K562 (cell line): Measurements from ENCODE around the gene LY6G6F. TPM values are rescaled to one million over a fixed set of nuclear protein-coding genes. Genes with fewer than 3 reads are reported as not detected.

Experiments used
- CBX3 ChIP-seq, 2 experiments: IDR thresholded peaks; 1 replicate in 1 of 2; 2 replicates in 1 of 2; pipeline ENCODE4 v1.6.1; 2012; ENCODE audit warnings: inconsistent platforms in 2 of 2, low read length in 2 of 2, borderline replicate concordance in 1 of 2, control low read depth in 1 of 2
- GTF2A2 ChIP-seq: IDR thresholded peaks from 2 replicates; pipeline ENCODE4 v1.6.1; 2016; ENCODE audit warnings: mild to moderate bottlenecking, missing genetic modification characterization, missing compliant biosample characterization
- HCFC1 ChIP-seq: IDR thresholded peaks from 2 replicates; pipeline ENCODE4 v1.6.1; 2012; ENCODE audit warnings: low read depth, low read length, improper control_type of control experiment
- HNRNPH1 ChIP-seq: fragments of 200-400 bp; formaldehyde crosslinking; optimal IDR thresholded peaks from 2 replicates; pipeline ENCODE3; 2017; ENCODE audit warnings: low read depth, mild to moderate bottlenecking, low read length, moderate library complexity
- IFI16 ChIP-seq: fragments of 250-450 bp; sonication (Bioruptor Pico); IDR thresholded peaks from 2 replicates; pipeline ENCODE4 v2.1.2; 2022; ENCODE audit warnings: mild to moderate bottlenecking, inconsistent platforms
- LEF1 ChIP-seq: fragments of 450-650 bp; IDR thresholded peaks from 2 replicates; pipeline ENCODE4 v1.6.1; 2016; ENCODE audit warnings: mild to moderate bottlenecking
- MEF2D ChIP-seq: conservative IDR thresholded peaks from 2 replicates; pipeline ENCODE4 v1.6.1; 2016; ENCODE audit warnings: low read depth, missing genetic modification characterization, missing compliant biosample characterization
- MTA1 ChIP-seq: fragments of 450-650 bp; IDR thresholded peaks from 2 replicates; pipeline ENCODE4 v1.6.1; 2017; ENCODE audit warnings: borderline replicate concordance
- NFYB ChIP-seq: IDR thresholded peaks from 2 replicates; pipeline ENCODE4 v1.6.1; 2011; ENCODE audit warnings: mild to moderate bottlenecking, moderate library complexity; ENCODE audit not compliant: insufficient read length; ENCODE audit errors: extremely low read depth
- RBBP5 ChIP-seq: fragments of 200-600 bp; sonication (generic); IDR thresholded peaks from 2 replicates; pipeline ENCODE4 v1.6.1; 2012; ENCODE audit warnings: borderline replicate concordance, mild to moderate bottlenecking, low read length, control low read depth, inconsistent platforms; ENCODE audit not compliant: insufficient read depth, poor library complexity, severe bottlenecking
- THRAP3 ChIP-seq: fragments of 450-650 bp; IDR thresholded peaks from 2 replicates; pipeline ENCODE4 v1.6.1; 2016; ENCODE audit warnings: mild to moderate bottlenecking, inconsistent platforms, borderline replicate concordance
- TRIM28 ChIP-seq: fragments of 450-650 bp; IDR thresholded peaks from 2 replicates; pipeline ENCODE4 v1.6.1; 2017
- XRCC3 ChIP-seq: fragments of 450-650 bp; IDR thresholded peaks from 2 replicates; pipeline ENCODE4 v1.6.1; 2017; ENCODE audit warnings: mild to moderate bottlenecking, moderate library complexity
- ZNF699 ChIP-seq: fragments of 250-450 bp; sonication (Bioruptor Pico); IDR thresholded peaks from 2 replicates; pipeline ENCODE4 v1.8.0; 2021; ENCODE audit warnings: mild to moderate bottlenecking, moderate library complexity; ENCODE audit not compliant: insufficient replicate concordance
- ZNF830 ChIP-seq: fragments of 250-450 bp; sonication (Bioruptor Pico); IDR thresholded peaks from 2 replicates; pipeline ENCODE4 v1.5.0; 2021; ENCODE audit warnings: mild to moderate bottlenecking
- polyA plus RNA-seq, 8 experiments: library from polyadenylated mRNA; depleted of rRNA in 4 of 8; stranded (reverse) in 5 of 8; unstranded in 3 of 8; fragments of >200 nt; fragmentation: Nextera tagmentation in 2 of 8; fragmentation: Illumina TruSeq in 1 of 8; extraction: Ambion mirVana in 2 of 8; extraction: Trizol in 1 of 8; gene quantifications; 2 replicates each; pipeline versions ENCODE4 v1.2.1 to v1.2.3, GENCODE V29; 2011 to 2014; ENCODE audit warnings: inconsistent platforms in 1 of 8, missing spikeins in 1 of 8
- total RNA-seq, 7 experiments: library from RNA; depleted of rRNA in 6 of 7; stranded (reverse); fragments of >200 nt in 6 of 7; fragmentation: Illumina TruSeq in 2 of 7; extraction: Trizol in 2 of 7; gene quantifications; 2 replicates each; pipeline versions ENCODE4 v1.2.1 to v1.2.3, GENCODE V29; 2011 to 2021; ENCODE audit warnings: low replicate concordance in 1 of 7
- TF ChIP-seq, protein P1 (sequence below): fragments of 250-450 bp; sonication (Bioruptor Pico); IDR thresholded peaks from 2 replicates; pipeline ENCODE4 v1.8.0; 2022; ENCODE audit warnings: inconsistent platforms
- TF ChIP-seq, protein P2 (sequence below): fragments of 200-800 bp; sonication (Bioruptor generic); IDR thresholded peaks from 2 replicates; pipeline ENCODE4 v1.6.1; 2017; ENCODE audit warnings: missing genetic modification characterization, missing compliant biosample characterization
- TF ChIP-seq, protein P3 (sequence below): fragments of 250-450 bp; sonication (Bioruptor Pico); IDR thresholded peaks from 2 replicates; pipeline ENCODE4 v1.5.0; 2022; ENCODE audit warnings: mild to moderate bottlenecking
- TF ChIP-seq, protein P4 (sequence below), 2 experiments: fragments of 150-350 bp in 1 of 2; IDR thresholded peaks; 2 replicates each; pipeline ENCODE4 v1.6.1; 2012 to 2016; ENCODE audit warnings: low read depth in 2 of 2, low read length in 2 of 2, mild to moderate bottlenecking in 1 of 2, moderate library complexity in 1 of 2

LY6G6F gene
- total and polyA plus RNA-seq, 9 of the 15 experiments (the other 6 are each of a cell fraction or from before 2014, with no cell fraction given), result 0.14 to 0.50 (median 0.28) TPM; not detected in 2

DNA sequence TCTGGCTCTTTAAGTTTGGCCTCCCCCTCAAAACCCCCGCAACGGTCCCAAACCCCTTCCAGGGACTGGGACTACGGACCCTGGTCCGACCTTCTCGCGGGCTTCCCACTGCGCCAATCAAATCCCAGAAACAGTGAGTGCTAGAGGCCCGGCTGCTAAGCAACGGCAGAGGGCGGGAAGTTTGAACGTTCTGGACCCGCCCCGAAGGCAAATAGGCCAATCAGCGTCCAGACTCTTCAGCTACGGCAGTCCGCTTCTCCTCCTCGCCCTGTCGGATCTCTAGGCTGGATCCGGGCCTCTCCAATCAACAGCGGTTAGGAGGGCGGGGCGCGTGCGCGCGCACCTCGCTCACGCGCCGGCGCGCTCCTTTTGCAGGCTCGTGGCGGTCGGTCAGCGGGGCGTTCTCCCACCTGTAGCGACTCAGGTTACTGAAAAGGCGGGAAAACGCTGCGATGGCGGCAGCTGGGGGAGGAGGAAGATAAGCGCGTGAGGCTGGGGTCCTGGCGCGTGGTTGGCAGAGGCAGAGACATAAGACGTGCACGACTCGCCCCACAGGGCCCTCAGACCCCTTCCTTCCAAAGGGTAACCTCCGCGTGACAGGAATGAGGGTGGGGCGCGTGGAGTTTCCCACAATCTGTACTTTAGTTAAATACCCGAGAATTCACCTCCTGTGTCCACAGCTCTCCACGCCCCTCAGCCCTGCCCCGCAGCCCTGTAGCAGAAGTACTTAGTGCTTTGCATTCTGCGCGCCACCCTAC is 33.2 kb downstream of the LY6G6F start, which contains the start of gene MSH5 (continued):
- TF ChIP-seq, protein P1, sequence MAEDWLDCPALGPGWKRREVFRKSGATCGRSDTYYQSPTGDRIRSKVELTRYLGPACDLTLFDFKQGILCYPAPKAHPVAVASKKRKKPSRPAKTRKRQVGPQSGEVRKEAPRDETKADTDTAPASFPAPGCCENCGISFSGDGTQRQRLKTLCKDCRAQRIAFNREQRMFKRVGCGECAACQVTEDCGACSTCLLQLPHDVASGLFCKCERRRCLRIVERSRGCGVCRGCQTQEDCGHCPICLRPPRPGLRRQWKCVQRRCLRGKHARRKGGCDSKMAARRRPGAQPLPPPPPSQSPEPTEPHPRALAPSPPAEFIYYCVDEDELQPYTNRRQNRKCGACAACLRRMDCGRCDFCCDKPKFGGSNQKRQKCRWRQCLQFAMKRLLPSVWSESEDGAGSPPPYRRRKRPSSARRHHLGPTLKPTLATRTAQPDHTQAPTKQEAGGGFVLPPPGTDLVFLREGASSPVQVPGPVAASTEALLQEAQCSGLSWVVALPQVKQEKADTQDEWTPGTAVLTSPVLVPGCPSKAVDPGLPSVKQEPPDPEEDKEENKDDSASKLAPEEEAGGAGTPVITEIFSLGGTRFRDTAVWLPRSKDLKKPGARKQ (CRISPR knock-in tag), result no peak
- TF ChIP-seq, protein P2, sequence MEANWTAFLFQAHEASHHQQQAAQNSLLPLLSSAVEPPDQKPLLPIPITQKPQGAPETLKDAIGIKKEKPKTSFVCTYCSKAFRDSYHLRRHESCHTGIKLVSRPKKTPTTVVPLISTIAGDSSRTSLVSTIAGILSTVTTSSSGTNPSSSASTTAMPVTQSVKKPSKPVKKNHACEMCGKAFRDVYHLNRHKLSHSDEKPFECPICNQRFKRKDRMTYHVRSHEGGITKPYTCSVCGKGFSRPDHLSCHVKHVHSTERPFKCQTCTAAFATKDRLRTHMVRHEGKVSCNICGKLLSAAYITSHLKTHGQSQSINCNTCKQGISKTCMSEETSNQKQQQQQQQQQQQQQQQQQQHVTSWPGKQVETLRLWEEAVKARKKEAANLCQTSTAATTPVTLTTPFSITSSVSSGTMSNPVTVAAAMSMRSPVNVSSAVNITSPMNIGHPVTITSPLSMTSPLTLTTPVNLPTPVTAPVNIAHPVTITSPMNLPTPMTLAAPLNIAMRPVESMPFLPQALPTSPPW (CRISPR knock-in tag), result no peak
- TF ChIP-seq LEF1, result no peak
- TF ChIP-seq HNRNPH1, result no peak
- TF ChIP-seq RBBP5, result peak; percentile 93
- TF ChIP-seq MTA1, result peak; percentile 49; the same call in 1 of the 2 replicates
- TF ChIP-seq IFI16 (CRISPR knock-in tag), result no peak
- no peak for TF ChIP-seq NFYB
- no peak for TF ChIP-seq ZNF699
- TF ChIP-seq GTF2A2 (tag), result no peak
- peak in 1 of 2 experiments; percentile 97; a peak in 1 of 3 replicates for TF ChIP-seq CBX3 (IDR thresholded peaks at IDR 0.05; ENCODE audit: borderline replicate concordance in 1 of 2, low read length in 2 of 2)
- peak; percentile 55; the same call in 1 of the 2 replicates for TF ChIP-seq MEF2D
- TF ChIP-seq ZNF830 (CRISPR knock-in tag), result peak; percentile 93; the same call in 1 of the 2 replicates
- no peak; the same call in 1 of the 2 replicates for TF ChIP-seq HCFC1
- TF ChIP-seq, protein P3, sequence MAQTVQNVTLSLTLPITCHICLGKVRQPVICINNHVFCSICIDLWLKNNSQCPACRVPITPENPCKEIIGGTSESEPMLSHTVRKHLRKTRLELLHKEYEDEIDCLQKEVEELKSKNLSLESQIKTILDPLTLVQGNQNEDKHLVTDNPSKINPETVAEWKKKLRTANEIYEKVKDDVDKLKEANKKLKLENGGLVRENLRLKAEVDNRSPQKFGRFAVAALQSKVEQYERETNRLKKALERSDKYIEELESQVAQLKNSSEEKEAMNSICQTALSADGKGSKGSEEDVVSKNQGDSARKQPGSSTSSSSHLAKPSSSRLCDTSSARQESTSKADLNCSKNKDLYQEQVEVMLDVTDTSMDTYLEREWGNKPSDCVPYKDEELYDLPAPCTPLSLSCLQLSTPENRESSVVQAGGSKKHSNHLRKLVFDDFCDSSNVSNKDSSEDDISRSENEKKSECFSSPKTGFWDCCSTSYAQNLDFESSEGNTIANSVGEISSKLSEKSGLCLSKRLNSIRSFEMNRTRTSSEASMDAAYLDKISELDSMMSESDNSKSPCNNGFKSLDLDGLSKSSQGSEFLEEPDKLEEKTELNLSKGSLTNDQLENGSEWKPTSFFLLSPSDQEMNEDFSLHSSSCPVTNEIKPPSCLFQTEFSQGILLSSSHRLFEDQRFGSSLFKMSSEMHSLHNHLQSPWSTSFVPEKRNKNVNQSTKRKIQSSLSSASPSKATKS (CRISPR knock-in tag), result no peak
- TF ChIP-seq THRAP3, result no peak
- no peak for TF ChIP-seq XRCC3
- peak; percentile 62; the same call in 1 of the 2 replicates for TF ChIP-seq TRIM28
- TF ChIP-seq, protein P4, sequence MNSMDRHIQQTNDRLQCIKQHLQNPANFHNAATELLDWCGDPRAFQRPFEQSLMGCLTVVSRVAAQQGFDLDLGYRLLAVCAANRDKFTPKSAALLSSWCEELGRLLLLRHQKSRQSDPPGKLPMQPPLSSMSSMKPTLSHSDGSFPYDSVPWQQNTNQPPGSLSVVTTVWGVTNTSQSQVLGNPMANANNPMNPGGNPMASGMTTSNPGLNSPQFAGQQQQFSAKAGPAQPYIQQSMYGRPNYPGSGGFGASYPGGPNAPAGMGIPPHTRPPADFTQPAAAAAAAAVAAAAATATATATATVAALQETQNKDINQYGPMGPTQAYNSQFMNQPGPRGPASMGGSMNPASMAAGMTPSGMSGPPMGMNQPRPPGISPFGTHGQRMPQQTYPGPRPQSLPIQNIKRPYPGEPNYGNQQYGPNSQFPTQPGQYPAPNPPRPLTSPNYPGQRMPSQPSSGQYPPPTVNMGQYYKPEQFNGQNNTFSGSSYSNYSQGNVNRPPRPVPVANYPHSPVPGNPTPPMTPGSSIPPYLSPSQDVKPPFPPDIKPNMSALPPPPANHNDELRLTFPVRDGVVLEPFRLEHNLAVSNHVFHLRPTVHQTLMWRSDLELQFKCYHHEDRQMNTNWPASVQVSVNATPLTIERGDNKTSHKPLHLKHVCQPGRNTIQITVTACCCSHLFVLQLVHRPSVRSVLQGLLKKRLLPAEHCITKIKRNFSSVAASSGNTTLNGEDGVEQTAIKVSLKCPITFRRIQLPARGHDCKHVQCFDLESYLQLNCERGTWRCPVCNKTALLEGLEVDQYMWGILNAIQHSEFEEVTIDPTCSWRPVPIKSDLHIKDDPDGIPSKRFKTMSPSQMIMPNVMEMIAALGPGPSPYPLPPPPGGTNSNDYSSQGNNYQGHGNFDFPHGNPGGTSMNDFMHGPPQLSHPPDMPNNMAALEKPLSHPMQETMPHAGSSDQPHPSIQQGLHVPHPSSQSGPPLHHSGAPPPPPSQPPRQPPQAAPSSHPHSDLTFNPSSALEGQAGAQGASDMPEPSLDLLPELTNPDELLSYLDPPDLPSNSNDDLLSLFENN (IDR thresholded peaks at IDR 0.05; ENCODE audit: low read depth in 2 of 2, low read length in 2 of 2), result peak in 1 of 2 experiments; percentile 16; a peak in 2 of 4 replicates
